ENCODE measurements around the gene LCP2. TPM values are rescaled to one million over a fixed set of nuclear protein-coding genes. Genes with fewer than 3 reads are reported as not detected.

LCP2 gene
- total RNA-seq, 1 donor from 2014 or later: not detected

GRCh38 chr5:170307575-170308465 is 10.2 kb upstream of the LCP2 start:
- H3K4me3 Mint-ChIP-seq (ENCODE audit: unreplicated experiment): no peak overlapping the region
- TF ChIP-seq CTCF (IDR thresholded peaks at IDR 0.05): no peak
- no peaks in the 10 kb centered on the region for H3K36me3 Mint-ChIP-seq (ENCODE audit: unreplicated experiment)
- DNase-seq (ENCODE audit: extremely low spot score, unreplicated experiment): no peak
- no peaks in the 10 kb centered on the region for H3K4me1 Mint-ChIP-seq (ENCODE audit: unreplicated experiment)
- H3K27me3 Mint-ChIP-seq (ENCODE audit: unreplicated experiment): peaks cover 43% of the 10 kb centered on the region
- H3K9me3 Mint-ChIP-seq (ENCODE audit: unreplicated experiment): no peaks in the 10 kb centered on the region
- H3K27ac Mint-ChIP-seq (ENCODE audit: unreplicated experiment): no peak overlapping the region

GRCh38 chr5:170306381-170306831 is 8.8 kb upstream of the LCP2 start:
- Mint-ChIP-seq H3K27me3 (ENCODE audit: unreplicated experiment) (peaks cover 33% of the 10 kb centered on the region), H3K36me3 (ENCODE audit: unreplicated experiment) (no peaks in the 10 kb centered on the region), H3K4me3 (ENCODE audit: unreplicated experiment) (no peak overlapping the region), H3K27ac (ENCODE audit: unreplicated experiment) (no peak overlapping the region), H3K4me1 (ENCODE audit: unreplicated experiment) (no peaks in the 10 kb centered on the region), H3K9me3 (ENCODE audit: unreplicated experiment) (no peaks in the 10 kb centered on the region)
- no peak for DNase-seq (ENCODE audit: extremely low spot score, unreplicated experiment)
- no peak for TF ChIP-seq CTCF (IDR thresholded peaks at IDR 0.05)

- DNase-seq (ENCODE audit: extremely low spot score, unreplicated experiment): no peak
- no peak overlapping the region for H3K4me3 Mint-ChIP-seq (ENCODE audit: unreplicated experiment)
- H3K4me1 Mint-ChIP-seq (ENCODE audit: unreplicated experiment): no peaks in the 10 kb centered on the region
- H3K27me3 Mint-ChIP-seq (ENCODE audit: unreplicated experiment): peaks cover 28% of the 10 kb centered on the region
- no peaks in the 10 kb centered on the region for H3K9me3 Mint-ChIP-seq (ENCODE audit: unreplicated experiment)
- H3K36me3 Mint-ChIP-seq (ENCODE audit: unreplicated experiment): no peaks in the 10 kb centered on the region
- no peak overlapping the region for H3K27ac Mint-ChIP-seq (ENCODE audit: unreplicated experiment)
- no peak for TF ChIP-seq CTCF (IDR thresholded peaks at IDR 0.05)
These were observed 8.1 kb upstream of the LCP2 start for GRCh38 chr5:170305646-170306025.

- Mint-ChIP-seq H3K27me3 (ENCODE audit: unreplicated experiment) (peaks cover 28% of the 10 kb centered on the region), H3K4me1 (ENCODE audit: unreplicated experiment) (no peaks in the 10 kb centered on the region), H3K4me3 (ENCODE audit: unreplicated experiment) (no peak overlapping the region), H3K36me3 (ENCODE audit: unreplicated experiment) (no peaks in the 10 kb centered on the region), H3K27ac (ENCODE audit: unreplicated experiment) (no peak overlapping the region), H3K9me3 (ENCODE audit: unreplicated experiment) (no peaks in the 10 kb centered on the region)
- DNase-seq (ENCODE audit: extremely low spot score, unreplicated experiment): no peak
- TF ChIP-seq CTCF (IDR thresholded peaks at IDR 0.05): no peak
These were observed 7.6 kb upstream of the LCP2 start for GRCh38 chr5:170305016-170305645.

GRCh38 chr5:170303549-170303948 is 6.0 kb upstream of the LCP2 start:
- Mint-ChIP-seq H3K4me3 (ENCODE audit: unreplicated experiment) (no peak overlapping the region), H3K4me1 (ENCODE audit: unreplicated experiment) (no peaks in the 10 kb centered on the region), H3K27me3 (ENCODE audit: unreplicated experiment) (peaks cover 23% of the 10 kb centered on the region), H3K27ac (ENCODE audit: unreplicated experiment) (no peak overlapping the region), H3K9me3 (ENCODE audit: unreplicated experiment) (no peaks in the 10 kb centered on the region), H3K36me3 (ENCODE audit: unreplicated experiment) (no peaks in the 10 kb centered on the region)
- no peak for TF ChIP-seq CTCF (IDR thresholded peaks at IDR 0.05)
- no peak for DNase-seq (ENCODE audit: extremely low spot score, unreplicated experiment)

Measured in osteocyte (in vitro differentiated cells).